ENCODE measurements around the gene FEV. TPM values are rescaled to one million over a fixed set of nuclear protein-coding genes. Genes with fewer than 3 reads are reported as not detected.

FEV gene
- total RNA-seq, 3 donors from 2014 or later (not counting 1 experiment from before 2014, with no cell fraction given), result not detected

GRCh38 chr2:218954541-218955300 lies 30.3 kb downstream of the FEV start:
- no peak for ATAC-seq
- intact Hi-C loops (cut with micrococcal nuclease), result loop anchor here (1.0 kb wide), 1 partner anchor 31 kb away; no protein-coding TSS in a partner anchor

GRCh38 chr2:218953366-218953954 lies 31.5 kb downstream of the FEV start:
- H3K4me3 Mint-ChIP-seq, result no peak overlapping the region
- Histone ChIP-seq H3K4me3 (ENCODE audit: low read length) (no peak overlapping the region), H3K27me3 (ENCODE audit: control insufficient read depth, insufficient read depth, low read length) (peaks cover 8% of the 10 kb centered on the region), H3K9me3 (ENCODE audit: control insufficient read depth, insufficient read depth, low read length) (no peaks in the 10 kb centered on the region), H3K4me1 (ENCODE audit: control insufficient read depth, insufficient read depth, low read length) (no peaks in the 10 kb centered on the region), H3K36me3 (ENCODE audit: control insufficient read depth, insufficient read depth, low read length) (no peaks in the 10 kb centered on the region), H3K27ac (ENCODE audit: low read length) (no peak overlapping the region)
- TF ChIP-seq CTCF (IDR thresholded peaks at IDR 0.05), result no peak
- no peak for ATAC-seq
- H3K4me1 Mint-ChIP-seq, result no peaks in the 10 kb centered on the region
- H3K27me3 Mint-ChIP-seq (ENCODE audit: low read depth in 2 of 2), result peaks cover 48 to 54% of the 10 kb centered on the region in 2 donors
- WGBS (ENCODE audit: insufficient coverage), result 74% methylated on average over 18 of the region's 18 CpGs
- no peaks in the 10 kb centered on the region for H3K9me3 Mint-ChIP-seq
- intact Hi-C loops (cut with micrococcal nuclease), result no loop called here
- H3K27ac Mint-ChIP-seq, result no peak overlapping the region
- no peak for DNase-seq
- H3K36me3 Mint-ChIP-seq, result no peaks in the 10 kb centered on the region

More at GRCh38 chr2:218954541-218955300, 30.3 kb downstream of the FEV start:
- Mint-ChIP-seq H3K27ac (no peak overlapping the region), H3K36me3 (no peaks in the 10 kb centered on the region), H3K4me1 (no peaks in the 10 kb centered on the region), H3K4me3 (no peak overlapping the region), H3K27me3 (ENCODE audit: low read depth in 2 of 2) (peaks cover 57 to 60% of the 10 kb centered on the region in 2 donors), H3K9me3 (no peaks in the 10 kb centered on the region)
- 86% methylated on average over 8 of the region's 8 CpGs for WGBS (ENCODE audit: insufficient coverage)
- Histone ChIP-seq H3K36me3 (ENCODE audit: control insufficient read depth, insufficient read depth, low read length) (no peaks in the 10 kb centered on the region), H3K4me1 (ENCODE audit: control insufficient read depth, insufficient read depth, low read length) (peaks cover 4% of the 10 kb centered on the region), H3K4me3 (ENCODE audit: low read length) (no peak overlapping the region), H3K27me3 (ENCODE audit: control insufficient read depth, insufficient read depth, low read length) (peaks cover 12% of the 10 kb centered on the region), H3K27ac (ENCODE audit: low read length) (no peak overlapping the region), H3K9me3 (ENCODE audit: control insufficient read depth, insufficient read depth, low read length) (no peaks in the 10 kb centered on the region)
- TF ChIP-seq CTCF (IDR thresholded peaks at IDR 0.05), result no peak
- DNase-seq, result no peak

GRCh38 chr2:218952160-218952559 lies 32.8 kb downstream of the FEV start:
- no peaks in the 10 kb centered on the region for H3K36me3 Mint-ChIP-seq
- Histone ChIP-seq H3K36me3 (ENCODE audit: control insufficient read depth, insufficient read depth, low read length) (no peaks in the 10 kb centered on the region), H3K4me1 (ENCODE audit: control insufficient read depth, insufficient read depth, low read length) (no peaks in the 10 kb centered on the region), H3K27ac (ENCODE audit: low read length) (no peak overlapping the region), H3K27me3 (ENCODE audit: control insufficient read depth, insufficient read depth, low read length) (peaks cover 4% of the 10 kb centered on the region), H3K4me3 (ENCODE audit: low read length) (no peak overlapping the region), H3K9me3 (ENCODE audit: control insufficient read depth, insufficient read depth, low read length) (no peaks in the 10 kb centered on the region)
- TF ChIP-seq CTCF (IDR thresholded peaks at IDR 0.05), result no peak
- 97% methylated on average over 7 of the region's 7 CpGs for WGBS (ENCODE audit: insufficient coverage)
- H3K27me3 Mint-ChIP-seq (ENCODE audit: low read depth in 2 of 2), result peaks cover 37 to 41% of the 10 kb centered on the region in 2 donors
- H3K4me1 Mint-ChIP-seq, result no peaks in the 10 kb centered on the region
- DNase-seq (no peak), ATAC-seq (no peak)
- H3K9me3 Mint-ChIP-seq, result no peaks in the 10 kb centered on the region
- intact Hi-C loops (cut with micrococcal nuclease), result no loop called here
- no peak overlapping the region for H3K27ac Mint-ChIP-seq
- no peak overlapping the region for H3K4me3 Mint-ChIP-seq

Data from natural killer cell (primary cell).